HepG2 (cell line): ENCODE measurements around the gene PADI2. TPM values are rescaled to one million over a fixed set of nuclear protein-coding genes. Genes with fewer than 3 reads are reported as not detected.

Experiments
- ATAC-seq: fragments of 200-7000 bp; cut with Tn5 transposase; 3 replicates; pipeline ENCODE4 v1.9.1; 2020; ENCODE audit warnings: mild to moderate bottlenecking, moderate library complexity
- BruUV-seq: library from RNA; stranded (reverse); fragments of 400-500 nt; replicated peaks from 2 replicates; lab custom pipeline; 2021; lab: Mats Ljungman, UMichigan
- CTCF ChIA-PET: fragments of 300-600 bp; formaldehyde crosslinking; extraction: SDS; loops from one replicate; lab custom pipeline; 2021; ENCODE audit warnings: low total read pairs, inconsistent platforms, low intra/inter-chr PET ratio; lab: Yijun Ruan, JAX
- POLR2A ChIA-PET: fragments of 350-600 bp; sonication (Branson Sonifier 250); formaldehyde crosslinking; loops from one replicate; lab custom pipeline; 2020; ENCODE audit warnings: antibody characterized with exemption, inconsistent platforms; lab: Yijun Ruan, JAX
- DNase-seq: peaks from one replicate; pipeline ENCODE4 v3.0.0-alpha.2; 2015; ENCODE audit warnings: low spot score
- FAIRE-seq: peaks from 3 replicates; lab custom pipeline; 2011; peaks lifted over from hg19 to GRCh38; lab: Jason Lieb, UNC
- H2AFZ ChIP-seq: one replicate; pipeline ENCODE4 v1.6.1; 2011; ENCODE audit warnings: low read length, inconsistent platforms
- H3K27ac ChIP-seq: fragments of 300-600 bp; 3 replicates; pipeline ENCODE4 v1.8.0; 2011; ENCODE audit warnings: mixed run types, mild to moderate bottlenecking, mixed read lengths, low read length, inconsistent platforms; ENCODE audit not compliant: insufficient read depth; ENCODE audit errors: extremely low read length
- H3K27me3 ChIP-seq, 2 experiments: fragments of 200-600 bp in 1 of 2; 2 replicates in 1 of 2; 3 replicates in 1 of 2; pipeline versions ENCODE4 v1.6.0 to v1.8.0; 2011; ENCODE audit warnings: low read length in 2 of 2, mild to moderate bottlenecking in 2 of 2, moderate library complexity in 2 of 2, inconsistent platforms in 1 of 2; ENCODE audit not compliant: insufficient read depth in 2 of 2, control insufficient read depth in 1 of 2
- H3K36me3 ChIP-seq, 2 experiments: fragments of 200-600 bp in 1 of 2; replicated peaks in 1 of 2; 2 replicates in 1 of 2; 3 replicates in 1 of 2; pipeline versions ENCODE4 v1.5.1 to v1.8.0; 2011; ENCODE audit warnings: low read length in 2 of 2, inconsistent platforms in 1 of 2; ENCODE audit not compliant: insufficient read depth in 2 of 2, control insufficient read depth in 1 of 2
- H3K4me1 ChIP-seq: 2 replicates; pipeline ENCODE4 v1.5.1; 2012; ENCODE audit warnings: low read length, inconsistent platforms; ENCODE audit not compliant: insufficient read depth
- H3K4me2 ChIP-seq: 2 replicates; pipeline ENCODE4 v1.6.0; 2011; ENCODE audit warnings: low read depth, low read length, inconsistent platforms
- H3K4me3 ChIP-seq, 3 experiments: fragments of 200-600 bp in 1 of 3; sonication (generic), shearing (Covaris generic) in 1 of 3; replicated peaks in 1 of 3; 2 replicates each; pipeline ENCODE4 v1.5.1; 2011 to 2016; ENCODE audit warnings: low read length in 3 of 3, inconsistent platforms in 2 of 3, low read depth in 2 of 3, mild to moderate bottlenecking in 2 of 3, control low read depth in 1 of 3, mixed read lengths in 1 of 3; ENCODE audit not compliant: insufficient read depth in 1 of 3
- H3K79me2 ChIP-seq: one replicate; pipeline ENCODE4 v1.6.1; 2011; ENCODE audit warnings: low read length, inconsistent platforms; ENCODE audit not compliant: insufficient read depth
- H3K9ac ChIP-seq: 2 replicates; pipeline ENCODE4 v1.6.0; 2011; ENCODE audit warnings: mild to moderate bottlenecking, low read depth, low read length, inconsistent platforms; ENCODE audit not compliant: insufficient read depth
- H3K9me3 ChIP-seq: 2 replicates; pipeline ENCODE4 v1.5.1; 2012; ENCODE audit warnings: mild to moderate bottlenecking, low read length
- H4K20me1 ChIP-seq: 2 replicates; pipeline ENCODE4 v1.6.0; 2011; ENCODE audit warnings: inconsistent platforms, mild to moderate bottlenecking, low read length, moderate library complexity; ENCODE audit not compliant: insufficient read depth
- KAT8 ChIP-seq: IDR thresholded peaks from 2 replicates; pipeline ENCODE4 v1.6.1; 2016; ENCODE audit warnings: missing genetic modification reagents, missing compliant biosample characterization
- REPIN1 ChIP-seq: sonication (generic); formaldehyde crosslinking; IDR thresholded peaks from 2 replicates; pipeline ENCODE4 v1.8.0; 2022; ENCODE audit warnings: missing genetic modification reagents, low read depth, mild to moderate bottlenecking, borderline replicate concordance
- RFX5 ChIP-seq: IDR thresholded peaks from 2 replicates; pipeline ENCODE4 v1.6.1; 2011; ENCODE audit warnings: low read depth, low read length, improper control_type of control experiment
- WGBS: methylation state at CpG from one replicate; pipeline ENCODE4 v1.1.6; 2017; ENCODE audit warnings: low lambda C conversion rate; 5-methylcytosine and 5-hydroxymethylcytosine counted together
- in situ Hi-C: cut with HindIII; loops from 2 replicates; pipeline ENCODE4 v1.10.0; 2017; ENCODE audit warnings: low pct_unique_long_range_greater_than_20kb; ENCODE audit not compliant: extremely low pct_ligation_motif_present
- intact Hi-C: fragments of 100-400 bp; cut with micrococcal nuclease; formaldehyde crosslinking; loops from one replicate; pipeline ENCODE4 v1.10.0; 2022; ENCODE audit not compliant: unreplicated experiment
- polyA plus RNA-seq, 8 experiments: library from polyadenylated mRNA; depleted of rRNA in 3 of 8; stranded (reverse) in 7 of 8; unstranded in 1 of 8; fragments of >200 nt; fragmentation: Illumina TruSeq in 4 of 8; extraction: Trizol in 4 of 8; gene quantifications; 2 replicates each; pipeline versions ENCODE4 v1.2.1 to v1.2.3, GENCODE V29; 2011 to 2016; ENCODE audit warnings: low read depth in 4 of 8, missing spikeins in 1 of 8, mixed read lengths in 1 of 8; ENCODE audit not compliant: insufficient read depth in 1 of 8
- total RNA-seq, 5 experiments: library from RNA; depleted of rRNA; stranded (reverse); fragments of >200 nt; fragmentation: Illumina TruSeq; extraction: Trizol; gene quantifications; 2 replicates each; pipeline ENCODE4 v1.2.3, GENCODE V29; 2016; ENCODE audit warnings: low read depth in 1 of 5
- TF ChIP-seq, protein P1 (sequence below): sonication (generic); formaldehyde crosslinking; IDR thresholded peaks from 2 replicates; pipeline ENCODE4 v1.4.0; 2020; ENCODE audit warnings: missing genetic modification reagents
- TF ChIP-seq, protein P2 (sequence below): sonication (generic); formaldehyde crosslinking; IDR thresholded peaks from 2 replicates; pipeline ENCODE4 v1.4.0; 2020; ENCODE audit warnings: missing genetic modification reagents, borderline replicate concordance
- TF ChIP-seq, protein P3 (sequence below), 2 experiments: sonication (generic) in 1 of 2; formaldehyde crosslinking in 1 of 2; IDR thresholded peaks; 2 replicates each; pipeline versions ENCODE4 v1.6.1 to v1.9.0; 2014 to 2022; ENCODE audit warnings: antibody characterized with exemption in 1 of 2, borderline replicate concordance in 1 of 2, inconsistent platforms in 1 of 2, low read depth in 1 of 2, missing genetic modification reagents in 1 of 2
- TF ChIP-seq, protein P4 (sequence below): sonication (generic); formaldehyde crosslinking; IDR thresholded peaks from 2 replicates; pipeline ENCODE4 v1.8.1; 2023; ENCODE audit warnings: mild to moderate bottlenecking, moderate library complexity, missing genetic modification reagents

PADI2 gene
- total and polyA plus RNA-seq, 2 of the 13 experiments (the other 11 are each of a cell fraction or from before 2014, with no cell fraction given), result not detected

DNA sequence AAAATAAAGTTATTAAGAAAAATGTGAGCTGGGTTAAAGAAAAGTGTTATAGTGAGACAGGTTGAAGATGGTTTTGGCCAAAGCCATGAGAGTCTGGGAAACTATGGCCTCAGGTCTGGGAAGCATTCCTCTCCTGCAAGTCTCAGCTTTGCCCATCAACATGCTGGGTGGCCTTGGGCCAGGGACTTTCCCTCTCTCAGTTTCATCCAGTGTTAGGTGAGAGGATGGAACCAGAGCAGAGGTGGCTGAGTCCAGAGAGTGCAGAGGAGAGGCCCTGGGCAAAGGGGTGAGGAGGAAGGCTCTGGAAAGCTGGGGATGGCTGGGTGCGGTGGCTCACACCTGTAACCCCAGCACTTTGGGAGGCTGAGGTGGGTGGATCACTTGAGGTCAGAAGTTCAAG, 10.5 kb downstream of the PADI2 start (continued):
- TF ChIP-seq, protein P1, sequence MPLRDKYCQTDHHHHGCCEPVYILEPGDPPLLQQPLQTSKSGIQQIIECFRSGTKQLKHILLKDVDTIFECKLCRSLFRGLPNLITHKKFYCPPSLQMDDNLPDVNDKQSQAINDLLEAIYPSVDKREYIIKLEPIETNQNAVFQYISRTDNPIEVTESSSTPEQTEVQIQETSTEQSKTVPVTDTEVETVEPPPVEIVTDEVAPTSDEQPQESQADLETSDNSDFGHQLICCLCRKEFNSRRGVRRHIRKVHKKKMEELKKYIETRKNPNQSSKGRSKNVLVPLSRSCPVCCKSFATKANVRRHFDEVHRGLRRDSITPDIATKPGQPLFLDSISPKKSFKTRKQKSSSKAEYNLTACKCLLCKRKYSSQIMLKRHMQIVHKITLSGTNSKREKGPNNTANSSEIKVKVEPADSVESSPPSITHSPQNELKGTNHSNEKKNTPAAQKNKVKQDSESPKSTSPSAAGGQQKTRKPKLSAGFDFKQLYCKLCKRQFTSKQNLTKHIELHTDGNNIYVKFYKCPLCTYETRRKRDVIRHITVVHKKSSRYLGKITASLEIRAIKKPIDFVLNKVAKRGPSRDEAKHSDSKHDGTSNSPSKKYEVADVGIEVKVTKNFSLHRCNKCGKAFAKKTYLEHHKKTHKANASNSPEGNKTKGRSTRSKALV (CRISPR knock-in tag), result no peak
- TF ChIP-seq REPIN1 (CRISPR knock-in tag) (no peak), KAT8 (CRISPR knock-in tag) (no peak)

DNA sequence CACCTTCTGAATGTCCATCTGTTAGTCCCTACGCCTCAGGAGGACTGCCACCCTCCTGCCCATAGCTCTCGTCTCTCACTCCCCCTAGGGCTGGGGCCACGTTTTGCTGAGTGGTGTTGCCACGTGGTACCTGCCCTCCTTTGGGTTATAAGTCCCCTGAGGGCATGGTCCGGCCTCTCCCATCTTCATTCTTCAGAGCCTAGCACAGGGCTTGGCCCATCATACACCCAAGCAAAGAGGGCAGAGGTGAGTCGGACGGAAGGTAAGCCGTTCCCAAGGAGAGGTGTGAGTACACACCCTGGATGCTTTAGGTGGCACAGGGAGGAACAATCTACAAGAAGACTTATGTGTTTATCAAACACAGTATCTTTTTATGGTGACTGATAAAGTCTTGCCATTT, 10.9 kb downstream of the PADI2 start:
- in situ Hi-C loops, result no loop called here
- no peak for ATAC-seq
- Histone ChIP-seq H3K4me1 (no peaks in the 10 kb centered on the region), H3K9me3 (no peaks in the 10 kb centered on the region), H2AFZ (no peak overlapping the region), H3K4me3 (no peak overlapping the region), H3K27ac (no peak overlapping the region), H3K36me3 (no peaks in the 10 kb centered on the region), H3K79me2 (no peaks in the 10 kb centered on the region), H3K4me2 (no peak overlapping the region), H3K27me3 (peaks cover 0 to 4% of the 10 kb centered on the region in 2 experiments; a peak in 3 of 5 replicates), H3K9ac (no peak overlapping the region), H4K20me1 (no peaks in the 10 kb centered on the region)
- no peak for DNase-seq
- POLR2A ChIA-PET, result no interaction called here
- no peak for FAIRE-seq
- intact Hi-C loops, result no loop called here
- WGBS, result 27% methylated on average over 8 of the region's 8 CpGs
- BruUV-seq, result no TSS peak
- CTCF ChIA-PET, result no interaction called here
- TF ChIP-seq, protein P2, sequence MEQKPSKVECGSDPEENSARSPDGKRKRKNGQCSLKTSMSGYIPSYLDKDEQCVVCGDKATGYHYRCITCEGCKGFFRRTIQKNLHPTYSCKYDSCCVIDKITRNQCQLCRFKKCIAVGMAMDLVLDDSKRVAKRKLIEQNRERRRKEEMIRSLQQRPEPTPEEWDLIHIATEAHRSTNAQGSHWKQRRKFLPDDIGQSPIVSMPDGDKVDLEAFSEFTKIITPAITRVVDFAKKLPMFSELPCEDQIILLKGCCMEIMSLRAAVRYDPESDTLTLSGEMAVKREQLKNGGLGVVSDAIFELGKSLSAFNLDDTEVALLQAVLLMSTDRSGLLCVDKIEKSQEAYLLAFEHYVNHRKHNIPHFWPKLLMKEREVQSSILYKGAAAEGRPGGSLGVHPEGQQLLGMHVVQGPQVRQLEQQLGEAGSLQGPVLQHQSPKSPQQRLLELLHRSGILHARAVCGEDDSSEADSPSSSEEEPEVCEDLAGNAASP (CRISPR knock-in tag), result no peak
- TF ChIP-seq, protein P3, sequence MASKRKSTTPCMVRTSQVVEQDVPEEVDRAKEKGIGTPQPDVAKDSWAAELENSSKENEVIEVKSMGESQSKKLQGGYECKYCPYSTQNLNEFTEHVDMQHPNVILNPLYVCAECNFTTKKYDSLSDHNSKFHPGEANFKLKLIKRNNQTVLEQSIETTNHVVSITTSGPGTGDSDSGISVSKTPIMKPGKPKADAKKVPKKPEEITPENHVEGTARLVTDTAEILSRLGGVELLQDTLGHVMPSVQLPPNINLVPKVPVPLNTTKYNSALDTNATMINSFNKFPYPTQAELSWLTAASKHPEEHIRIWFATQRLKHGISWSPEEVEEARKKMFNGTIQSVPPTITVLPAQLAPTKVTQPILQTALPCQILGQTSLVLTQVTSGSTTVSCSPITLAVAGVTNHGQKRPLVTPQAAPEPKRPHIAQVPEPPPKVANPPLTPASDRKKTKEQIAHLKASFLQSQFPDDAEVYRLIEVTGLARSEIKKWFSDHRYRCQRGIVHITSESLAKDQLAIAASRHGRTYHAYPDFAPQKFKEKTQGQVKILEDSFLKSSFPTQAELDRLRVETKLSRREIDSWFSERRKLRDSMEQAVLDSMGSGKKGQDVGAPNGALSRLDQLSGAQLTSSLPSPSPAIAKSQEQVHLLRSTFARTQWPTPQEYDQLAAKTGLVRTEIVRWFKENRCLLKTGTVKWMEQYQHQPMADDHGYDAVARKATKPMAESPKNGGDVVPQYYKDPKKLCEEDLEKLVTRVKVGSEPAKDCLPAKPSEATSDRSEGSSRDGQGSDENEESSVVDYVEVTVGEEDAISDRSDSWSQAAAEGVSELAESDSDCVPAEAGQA (IDR thresholded peaks at IDR 0.05; ENCODE audit: low read depth), result no peak
- TF ChIP-seq, protein P3 (CRISPR knock-in tag; IDR thresholded peaks at IDR 0.05; ENCODE audit: borderline replicate concordance), result no peak
- TF ChIP-seq RFX5, result no peak
- TF ChIP-seq, protein P4, sequence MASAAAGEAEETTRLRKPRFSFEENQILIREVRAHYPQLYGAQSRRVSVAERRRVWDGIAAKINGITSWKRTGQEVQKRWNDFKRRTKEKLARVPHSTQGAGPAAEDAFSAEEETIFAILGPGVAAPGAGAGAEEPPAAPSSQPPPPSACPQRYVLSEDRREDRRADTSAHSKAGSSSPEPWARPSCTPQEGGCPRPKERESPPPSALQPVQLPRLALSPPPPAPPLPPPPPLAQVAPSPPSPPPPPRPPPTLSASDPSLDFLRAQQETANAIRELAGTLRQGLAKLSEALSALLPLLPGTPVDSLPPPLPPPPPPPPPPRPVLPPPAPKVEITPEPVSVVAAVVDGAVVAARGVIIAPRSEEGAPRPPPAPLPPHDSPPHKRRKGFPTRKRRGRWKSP (CRISPR knock-in tag), result no peak
